Measurements from ENCODE around the gene TPD52L1. TPM values are rescaled to one million over a fixed set of nuclear protein-coding genes. Genes with fewer than 3 reads are reported as not detected.

Gene TPD52L1
- total and polyA plus RNA-seq, 2 donors (not counting 1 experiment from before 2014, with no cell fraction given): not detected

GRCh38 chr6:125273251-125273650, 119.7 kb downstream of the TPD52L1 start:
- Histone ChIP-seq H3K4me3 (ENCODE audit: control extremely low read depth in 1 of 5, extremely low read depth in 1 of 5, insufficient read depth in 1 of 5, low read depth in 2 of 5, low read length in 4 of 5) (no peak overlapping the region), H3K36me3 (replicated peaks in 1 of 2; ENCODE audit: control extremely low read depth in 1 of 2, control insufficient read depth in 1 of 2, extremely low read depth in 1 of 2, insufficient read depth in 2 of 2, low read length in 1 of 2) (peaks cover 4 to 45% of the 10 kb centered on the region in 2 experiments), H3K27me3 (replicated peaks in 1 of 4; ENCODE audit: control extremely low read depth in 1 of 4, control insufficient read depth in 3 of 4, insufficient read depth in 4 of 4, low read length in 3 of 4) (no peaks in the 10 kb centered on the region), H3K4me1 (ENCODE audit: control insufficient read depth in 2 of 2, insufficient read depth in 2 of 2, low read length in 2 of 2) (no peaks in the 10 kb centered on the region), H3K27ac (ENCODE audit: low read length in 2 of 2) (no peak overlapping the region), H3K9me3 (ENCODE audit: control extremely low read depth in 1 of 3, control insufficient read depth in 2 of 3, insufficient read depth in 1 of 3, low read length in 2 of 3) (no peaks in the 10 kb centered on the region), H2AFZ (ENCODE audit: insufficient read depth, low read depth, low read length, poor library complexity, severe bottlenecking) (no peak overlapping the region), H4K20me1 (ENCODE audit: control insufficient read depth, insufficient read depth, low read length, poor library complexity, severe bottlenecking) (no peaks in the 10 kb centered on the region), H3K9ac (ENCODE audit: low read length) (no peak overlapping the region), H3K79me2 (ENCODE audit: control insufficient read depth, insufficient read depth, low read length) (no peaks in the 10 kb centered on the region), H3K4me2 (replicated peaks; ENCODE audit: low read depth, low read length, poor library complexity, severe bottlenecking) (no peak overlapping the region)
- Mint-ChIP-seq H3K9me3 (ENCODE audit: insufficient read depth) (no peaks in the 10 kb centered on the region), H3K27ac (no peak overlapping the region), H3K4me1 (no peaks in the 10 kb centered on the region), H3K4me3 (no peak overlapping the region), H3K27me3 (no peaks in the 10 kb centered on the region)
- WGBS (ENCODE audit: insufficient coverage): 100% methylated on average over 3 of the region's 8 CpGs
- POLR2A ChIA-PET: no interaction called here
- TF ChIP-seq CTCF (IDR thresholded peaks at IDR 0.05): no peak
- TF ChIP-seq EZH2 (IDR thresholded peaks at IDR 0.05; ENCODE audit: borderline replicate concordance, insufficient read depth, low read depth, low read length, poor library complexity, severe bottlenecking): no peak
- CTCF ChIA-PET: no interaction called here
- intact Hi-C loops (cut with micrococcal nuclease): no loop called here
- DNase-seq: no peak
- ATAC-seq (ENCODE audit: low read depth): no peak

GRCh38 chr6:125273965-125274364, 120.4 kb downstream of the TPD52L1 start:
- Histone ChIP-seq H3K9me3 (ENCODE audit: control extremely low read depth in 1 of 3, control insufficient read depth in 2 of 3, insufficient read depth in 1 of 3, low read length in 2 of 3) (no peaks in the 10 kb centered on the region), H3K27me3 (replicated peaks in 1 of 4; ENCODE audit: control extremely low read depth in 1 of 4, control insufficient read depth in 3 of 4, insufficient read depth in 4 of 4, low read length in 3 of 4) (no peaks in the 10 kb centered on the region), H4K20me1 (ENCODE audit: control insufficient read depth, insufficient read depth, low read length, poor library complexity, severe bottlenecking) (peaks cover 1% of the 10 kb centered on the region), H3K27ac (ENCODE audit: low read length in 2 of 2) (no peak overlapping the region), H3K79me2 (ENCODE audit: control insufficient read depth, insufficient read depth, low read length) (peaks cover 1% of the 10 kb centered on the region), H3K4me3 (ENCODE audit: control extremely low read depth in 1 of 5, extremely low read depth in 1 of 5, insufficient read depth in 1 of 5, low read depth in 2 of 5, low read length in 4 of 5) (no peak overlapping the region), H3K4me2 (replicated peaks; ENCODE audit: low read depth, low read length, poor library complexity, severe bottlenecking) (no peak overlapping the region), H3K9ac (ENCODE audit: low read length) (no peak overlapping the region), H3K4me1 (ENCODE audit: control insufficient read depth in 2 of 2, insufficient read depth in 2 of 2, low read length in 2 of 2) (no peaks in the 10 kb centered on the region), H2AFZ (ENCODE audit: insufficient read depth, low read depth, low read length, poor library complexity, severe bottlenecking) (no peak overlapping the region), H3K36me3 (replicated peaks in 1 of 2; ENCODE audit: control extremely low read depth in 1 of 2, control insufficient read depth in 1 of 2, extremely low read depth in 1 of 2, insufficient read depth in 2 of 2, low read length in 1 of 2) (peaks cover 4 to 45% of the 10 kb centered on the region in 2 experiments)
- Mint-ChIP-seq H3K27ac (no peak overlapping the region), H3K9me3 (ENCODE audit: insufficient read depth) (no peaks in the 10 kb centered on the region), H3K4me3 (no peak overlapping the region), H3K27me3 (no peaks in the 10 kb centered on the region), H3K4me1 (peaks cover 2% of the 10 kb centered on the region)
- TF ChIP-seq CTCF (IDR thresholded peaks at IDR 0.05) (no peak), EZH2 (IDR thresholded peaks at IDR 0.05; ENCODE audit: borderline replicate concordance, insufficient read depth, low read depth, low read length, poor library complexity, severe bottlenecking) (no peak)
- ChIA-PET POLR2A (no interaction called here), CTCF (no interaction called here)
- DNase-seq (no peak), ATAC-seq (ENCODE audit: low read depth) (no peak)
- WGBS (ENCODE audit: insufficient coverage): 100% methylated on average over 5 of the region's 7 CpGs
- intact Hi-C loops (cut with micrococcal nuclease): no loop called here
